Measurements from ENCODE around the gene IRAK2.

IRAK2 gene

GRCh38 chr3:10228248-10228950, 63.7 kb downstream of the IRAK2 start (continued):
- TF ChIP-seq ESRRG (CRISPR knock-in tag; IDR thresholded peaks at IDR 0.05) (no peak), TOX (CRISPR knock-in tag; IDR thresholded peaks at IDR 0.05; ENCODE audit: borderline replicate concordance) (no peak), OSR1 (CRISPR knock-in tag; IDR thresholded peaks at IDR 0.05) (no peak), ZFP30 (CRISPR knock-in tag; IDR thresholded peaks at IDR 0.05) (no peak)
- TF ChIP-seq, protein P1, sequence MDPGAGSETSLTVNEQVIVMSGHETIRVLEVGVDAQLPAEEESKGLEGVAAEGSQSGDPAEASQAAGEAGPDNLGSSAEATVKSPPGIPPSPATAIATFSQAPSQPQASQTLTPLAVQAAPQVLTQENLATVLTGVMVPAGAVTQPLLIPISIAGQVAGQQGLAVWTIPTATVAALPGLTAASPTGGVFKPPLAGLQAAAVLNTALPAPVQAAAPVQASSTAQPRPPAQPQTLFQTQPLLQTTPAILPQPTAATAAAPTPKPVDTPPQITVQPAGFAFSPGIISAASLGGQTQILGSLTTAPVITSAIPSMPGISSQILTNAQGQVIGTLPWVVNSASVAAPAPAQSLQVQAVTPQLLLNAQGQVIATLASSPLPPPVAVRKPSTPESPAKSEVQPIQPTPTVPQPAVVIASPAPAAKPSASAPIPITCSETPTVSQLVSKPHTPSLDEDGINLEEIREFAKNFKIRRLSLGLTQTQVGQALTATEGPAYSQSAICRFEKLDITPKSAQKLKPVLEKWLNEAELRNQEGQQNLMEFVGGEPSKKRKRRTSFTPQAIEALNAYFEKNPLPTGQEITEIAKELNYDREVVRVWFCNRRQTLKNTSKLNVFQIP (CRISPR knock-in tag; IDR thresholded peaks at IDR 0.05; ENCODE audit: borderline replicate concordance, low read depth), result no peak
- TF ChIP-seq, protein P2, sequence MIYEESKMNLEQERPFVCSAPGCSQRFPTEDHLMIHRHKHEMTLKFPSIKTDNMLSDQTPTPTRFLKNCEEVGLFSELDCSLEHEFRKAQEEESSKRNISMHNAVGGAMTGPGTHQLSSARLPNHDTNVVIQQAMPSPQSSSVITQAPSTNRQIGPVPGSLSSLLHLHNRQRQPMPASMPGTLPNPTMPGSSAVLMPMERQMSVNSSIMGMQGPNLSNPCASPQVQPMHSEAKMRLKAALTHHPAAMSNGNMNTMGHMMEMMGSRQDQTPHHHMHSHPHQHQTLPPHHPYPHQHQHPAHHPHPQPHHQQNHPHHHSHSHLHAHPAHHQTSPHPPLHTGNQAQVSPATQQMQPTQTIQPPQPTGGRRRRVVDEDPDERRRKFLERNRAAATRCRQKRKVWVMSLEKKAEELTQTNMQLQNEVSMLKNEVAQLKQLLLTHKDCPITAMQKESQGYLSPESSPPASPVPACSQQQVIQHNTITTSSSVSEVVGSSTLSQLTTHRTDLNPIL (CRISPR knock-in tag; IDR thresholded peaks at IDR 0.05; ENCODE audit: low read depth), result no peak

GRCh38 chr3:10229576-10229975, 64.9 kb downstream of the IRAK2 start:
- no peak for TF ChIP-seq TSHZ2 (CRISPR knock-in tag; IDR thresholded peaks at IDR 0.05)
- no peak for ATAC-seq

DNA sequence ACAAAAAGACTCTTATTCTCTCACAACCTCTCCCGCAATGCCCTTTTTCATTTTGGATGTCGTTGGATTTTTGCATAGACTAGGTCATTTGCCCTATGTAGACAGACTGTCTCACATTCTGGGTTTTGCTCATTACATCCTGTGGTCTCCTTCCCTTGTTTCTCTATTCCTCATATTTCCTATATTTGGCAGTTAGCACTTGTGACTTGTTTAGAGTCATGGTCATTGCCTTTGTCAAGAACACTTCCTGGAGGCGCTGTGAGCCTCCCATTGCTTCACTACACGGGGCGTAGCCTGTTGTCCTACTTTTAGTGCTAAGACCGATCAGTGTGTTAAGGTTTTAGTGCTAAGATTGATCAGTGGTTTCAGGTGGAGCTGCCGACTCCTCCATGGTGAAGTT, 67.4 kb downstream of the IRAK2 start:
- no peak for ATAC-seq
- TF ChIP-seq TOX (CRISPR knock-in tag; IDR thresholded peaks at IDR 0.05; ENCODE audit: borderline replicate concordance), result no peak
- no peak for TF ChIP-seq GLIS3 (CRISPR knock-in tag; IDR thresholded peaks at IDR 0.05)
- no peak for TF ChIP-seq ZNF565 (CRISPR knock-in tag; conservative IDR thresholded peaks at IDR 0.05; ENCODE audit: low read depth)
- TF ChIP-seq, protein P3, sequence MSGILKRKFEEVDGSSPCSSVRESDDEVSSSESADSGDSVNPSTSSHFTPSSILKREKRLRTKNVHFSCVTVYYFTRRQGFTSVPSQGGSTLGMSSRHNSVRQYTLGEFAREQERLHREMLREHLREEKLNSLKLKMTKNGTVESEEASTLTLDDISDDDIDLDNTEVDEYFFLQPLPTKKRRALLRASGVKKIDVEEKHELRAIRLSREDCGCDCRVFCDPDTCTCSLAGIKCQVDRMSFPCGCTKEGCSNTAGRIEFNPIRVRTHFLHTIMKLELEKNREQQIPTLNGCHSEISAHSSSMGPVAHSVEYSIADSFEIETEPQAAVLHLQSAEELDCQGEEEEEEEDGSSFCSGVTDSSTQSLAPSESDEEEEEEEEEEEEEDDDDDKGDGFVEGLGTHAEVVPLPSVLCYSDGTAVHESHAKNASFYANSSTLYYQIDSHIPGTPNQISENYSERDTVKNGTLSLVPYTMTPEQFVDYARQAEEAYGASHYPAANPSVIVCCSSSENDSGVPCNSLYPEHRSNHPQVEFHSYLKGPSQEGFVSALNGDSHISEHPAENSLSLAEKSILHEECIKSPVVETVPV (CRISPR knock-in tag; IDR thresholded peaks at IDR 0.05), result no peak
- no peak for TF ChIP-seq ZFP3 (CRISPR knock-in tag; IDR thresholded peaks at IDR 0.05)
- TF ChIP-seq RARB (CRISPR knock-in tag; IDR thresholded peaks at IDR 0.05), result no peak
- TF ChIP-seq, protein P1 (CRISPR knock-in tag; IDR thresholded peaks at IDR 0.05; ENCODE audit: borderline replicate concordance, low read depth), result no peak
- TF ChIP-seq BACH2 (CRISPR knock-in tag; IDR thresholded peaks at IDR 0.05; ENCODE audit: borderline replicate concordance), result no peak
- no peak for TF ChIP-seq ZFP30 (CRISPR knock-in tag; IDR thresholded peaks at IDR 0.05)
- no peak for TF ChIP-seq ISL1 (CRISPR knock-in tag; IDR thresholded peaks at IDR 0.05)
- no peak for TF ChIP-seq PPARA (CRISPR knock-in tag; IDR thresholded peaks at IDR 0.05; ENCODE audit: borderline replicate concordance)
- TF ChIP-seq ZNF70 (CRISPR knock-in tag; IDR thresholded peaks at IDR 0.05), result no peak
- no peak for TF ChIP-seq CSDC2 (CRISPR knock-in tag; IDR thresholded peaks at IDR 0.05)
- TF ChIP-seq ARNTL (CRISPR knock-in tag; IDR thresholded peaks at IDR 0.05; ENCODE audit: borderline replicate concordance, low read depth), result no peak

- TF ChIP-seq, protein P2 (CRISPR knock-in tag; IDR thresholded peaks at IDR 0.05; ENCODE audit: low read depth), result no peak
- TF ChIP-seq ZFP3 (CRISPR knock-in tag; IDR thresholded peaks at IDR 0.05) (no peak), ZNF565 (CRISPR knock-in tag; conservative IDR thresholded peaks at IDR 0.05; ENCODE audit: low read depth) (no peak)
These were observed 69.3 kb downstream of the IRAK2 start for GRCh38 chr3:10233988-10234387.

More at GRCh38 chr3:10233988-10234387, 69.3 kb downstream of the IRAK2 start:
- ATAC-seq, result no peak

Measured in SK-N-SH treated with all-trans-retinoic acid at 6 μM for 48 hours (cell line).